ENCODE data around the gene JAK3.

JAK3 gene

GRCh38 chr19:17873786-17874757 lies 26.3 kb upstream of the JAK3 start:
- Mint-ChIP-seq H3K4me3 (peak overlapping the region in 1 of 3 experiments; percentile 34), H3K36me3 (ENCODE audit: low read depth) (no peaks in the 10 kb centered on the region), H3K27ac (no peak overlapping the region), H3K4me1 (no peaks in the 10 kb centered on the region), H3K27me3 (ENCODE audit: low read depth) (peaks cover 61% of the 10 kb centered on the region), H3K9me3 (no peaks in the 10 kb centered on the region)
- no peak for TF ChIP-seq CTCF (IDR thresholded peaks at IDR 0.05; ENCODE audit: unreplicated experiment in 3 of 3)

GRCh38 chr19:17872251-17873001 lies 24.6 kb upstream of the JAK3 start:
- Mint-ChIP-seq H3K27ac (no peak overlapping the region), H3K36me3 (ENCODE audit: low read depth) (no peaks in the 10 kb centered on the region), H3K4me1 (no peaks in the 10 kb centered on the region), H3K4me3 (no peak overlapping the region), H3K9me3 (no peaks in the 10 kb centered on the region), H3K27me3 (ENCODE audit: low read depth) (peaks cover 73% of the 10 kb centered on the region)
- no peak for TF ChIP-seq CTCF (IDR thresholded peaks at IDR 0.05; ENCODE audit: unreplicated experiment in 3 of 3)

GRCh38 chr19:17871878-17872250 lies 24.1 kb upstream of the JAK3 start, which contains the start of gene SLC5A5:
Gene SLC5A5 (plus strand): TSS chr19:17871945. CDS start chr19:17872320, 375 bp downstream.
- peaks cover 73% of the 10 kb centered on the region for H3K27me3 Mint-ChIP-seq (ENCODE audit: low read depth)
- no peaks in the 10 kb centered on the region for H3K9me3 Mint-ChIP-seq

GRCh38 chr19:17871032-17871877 lies 23.5 kb upstream of the JAK3 start:
- Mint-ChIP-seq H3K27me3 (ENCODE audit: low read depth) (peaks cover 77% of the 10 kb centered on the region), H3K4me1 (no peaks in the 10 kb centered on the region), H3K9me3 (no peaks in the 10 kb centered on the region)

More at GRCh38 chr19:17871878-17872250, 24.1 kb upstream of the JAK3 start, which contains the start of gene SLC5A5:
- H3K36me3 Mint-ChIP-seq (ENCODE audit: low read depth): no peaks in the 10 kb centered on the region
- no peak for TF ChIP-seq CTCF (IDR thresholded peaks at IDR 0.05; ENCODE audit: unreplicated experiment in 3 of 3)
- H3K4me3 Mint-ChIP-seq: peak within 1 kb of the TSS in 1 of 3 experiments; percentile 11
- no peaks in the 10 kb centered on the region for H3K4me1 Mint-ChIP-seq
- no peak within 1 kb of the TSS for H3K27ac Mint-ChIP-seq

More at GRCh38 chr19:17871032-17871877, 23.5 kb upstream of the JAK3 start:
- Mint-ChIP-seq H3K4me3 (no peak overlapping the region), H3K36me3 (ENCODE audit: low read depth) (no peaks in the 10 kb centered on the region), H3K27ac (no peak overlapping the region)
- no peak for TF ChIP-seq CTCF (IDR thresholded peaks at IDR 0.05; ENCODE audit: unreplicated experiment in 3 of 3)

Data from nephron (organoid).